AG04450 (cell line): ENCODE measurements around the gene NEURL4. TPM values are rescaled to one million over a fixed set of nuclear protein-coding genes. Genes with fewer than 3 reads are reported as not detected.
"Not testable (repeated sequence)": the region's sequence is repeated elsewhere in the genome, so short reads cannot be mapped to it uniquely, and the experiment has no call there.

Experiments used
- CTCF ChIA-PET: fragments of 300-600, 350-600 bp; formaldehyde crosslinking; extraction: SDS; loops from one replicate; lab custom pipeline; 2022; ENCODE audit warnings: antibody characterized with exemption, inconsistent platforms; lab: Charles Lee
- POLR2A ChIA-PET: fragments of 350-600 bp; formaldehyde crosslinking; extraction: SDS; loops from one replicate; lab custom pipeline; 2021; ENCODE audit warnings: antibody characterized with exemption, inconsistent platforms; lab: Yijun Ruan, JAX
- DNase-seq: peaks from one replicate; pipeline ENCODE4 v3.0.0-alpha.2; 2011; ENCODE audit warnings: low read depth, low spot score
- H3K27ac ChIP-seq: one replicate; pipeline ENCODE4 v1.5.1; 2012; ENCODE audit warnings: low read depth, low read length, control low read depth
- H3K27me3 ChIP-seq: one replicate; pipeline ENCODE4 v1.6.0; 2012; ENCODE audit warnings: low read length; ENCODE audit not compliant: control insufficient read depth, insufficient read depth
- H3K4me3 ChIP-seq: 2 replicates; pipeline ENCODE4 v1.5.1; 2011; ENCODE audit warnings: mild to moderate bottlenecking, low read depth, low read length, control low read depth
- H3K9me3 ChIP-seq: 2 replicates; pipeline ENCODE4 v1.5.1; 2012; ENCODE audit warnings: low read length; ENCODE audit not compliant: control insufficient read depth, insufficient read depth
- polyA minus RNA-seq: library from RNA; depleted of rRNA, polyadenylated mRNA; stranded (reverse); fragments of >200 nt; gene quantifications from 2 replicates; pipeline ENCODE4 v1.2.3, GENCODE V29; 2011; rRNA and poly(A)+ RNA removed
- polyA plus RNA-seq: library from polyadenylated mRNA; depleted of rRNA; stranded (reverse); fragments of >200 nt; gene quantifications from 2 replicates; pipeline ENCODE4 v1.2.3, GENCODE V29; 2011; rRNA removed
- TF ChIP-seq, protein P1 (sequence below): IDR thresholded peaks from 2 replicates; pipeline ENCODE4 v1.5.1; 2011; ENCODE audit warnings: low read depth, low read length, control low read depth, inconsistent platforms

NEURL4 gene
- polyA plus RNA-seq (7.3 and 9.6 TPM in 2 replicates), polyA minus RNA-seq (18.4 and 25.8 TPM in 2 replicates)

DNA sequence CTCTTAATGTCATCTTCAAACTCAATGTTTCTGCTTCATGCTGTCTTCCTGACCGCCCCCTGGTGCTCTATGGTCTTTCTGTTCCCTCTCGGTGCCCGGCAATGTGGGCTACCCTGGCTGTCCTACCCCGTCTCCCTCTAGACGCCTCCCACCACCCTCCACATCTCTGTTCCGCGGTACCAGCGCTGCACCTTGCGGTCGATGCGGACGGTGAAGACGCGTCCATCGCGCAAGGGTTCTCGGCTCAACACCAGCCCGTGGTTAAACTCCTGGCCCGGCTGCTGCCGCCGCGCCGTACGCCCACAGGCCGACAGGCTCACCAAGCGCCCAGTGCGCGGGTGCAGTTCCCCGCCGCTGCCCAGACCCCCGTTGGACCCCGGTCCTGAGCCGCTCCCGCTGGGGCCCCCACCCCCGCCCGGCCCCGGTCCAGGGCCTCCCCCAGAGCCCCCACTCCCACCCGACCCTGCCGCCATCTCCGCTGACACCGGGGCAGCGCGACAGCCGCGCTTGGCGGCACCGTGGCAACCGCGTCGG lies at the start of gene NEURL4:
Gene NEURL4 (minus strand): TSS at position 496 of the 534 bp plus-strand sequence. CDS start 23 bp downstream, at position 473.
- ChIA-PET CTCF (interaction anchor here (0.6 to 2.6 kb wide), 6 partner anchors 14 to 284 kb away, joined by 3 to 13 read pairs (median 4); partner anchors contain the start of genes SENP3 and SLC2A4), POLR2A (interaction anchor here (0.6 to 1.5 kb wide), 8 partner anchors 13 to 256 kb away, joined by 4 to 17 read pairs (median 6); partner anchors contain the start of genes GPS2, MPDU1 and TMEM256)
- TF ChIP-seq, protein P1, sequence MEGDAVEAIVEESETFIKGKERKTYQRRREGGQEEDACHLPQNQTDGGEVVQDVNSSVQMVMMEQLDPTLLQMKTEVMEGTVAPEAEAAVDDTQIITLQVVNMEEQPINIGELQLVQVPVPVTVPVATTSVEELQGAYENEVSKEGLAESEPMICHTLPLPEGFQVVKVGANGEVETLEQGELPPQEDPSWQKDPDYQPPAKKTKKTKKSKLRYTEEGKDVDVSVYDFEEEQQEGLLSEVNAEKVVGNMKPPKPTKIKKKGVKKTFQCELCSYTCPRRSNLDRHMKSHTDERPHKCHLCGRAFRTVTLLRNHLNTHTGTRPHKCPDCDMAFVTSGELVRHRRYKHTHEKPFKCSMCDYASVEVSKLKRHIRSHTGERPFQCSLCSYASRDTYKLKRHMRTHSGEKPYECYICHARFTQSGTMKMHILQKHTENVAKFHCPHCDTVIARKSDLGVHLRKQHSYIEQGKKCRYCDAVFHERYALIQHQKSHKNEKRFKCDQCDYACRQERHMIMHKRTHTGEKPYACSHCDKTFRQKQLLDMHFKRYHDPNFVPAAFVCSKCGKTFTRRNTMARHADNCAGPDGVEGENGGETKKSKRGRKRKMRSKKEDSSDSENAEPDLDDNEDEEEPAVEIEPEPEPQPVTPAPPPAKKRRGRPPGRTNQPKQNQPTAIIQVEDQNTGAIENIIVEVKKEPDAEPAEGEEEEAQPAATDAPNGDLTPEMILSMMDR = no peak; the same call in 1 of the 2 replicates
- peaks cover 4% of the 10 kb centered on the region for H3K27me3 ChIP-seq
- peak within 1 kb of the TSS; percentile 97 for H3K4me3 ChIP-seq
- no peaks in the 10 kb centered on the region; the same call in 1 of the 2 replicates for H3K9me3 ChIP-seq
- H3K27ac ChIP-seq = peak within 1 kb of the TSS; percentile 91
- DNase-seq = no peak

DNA sequence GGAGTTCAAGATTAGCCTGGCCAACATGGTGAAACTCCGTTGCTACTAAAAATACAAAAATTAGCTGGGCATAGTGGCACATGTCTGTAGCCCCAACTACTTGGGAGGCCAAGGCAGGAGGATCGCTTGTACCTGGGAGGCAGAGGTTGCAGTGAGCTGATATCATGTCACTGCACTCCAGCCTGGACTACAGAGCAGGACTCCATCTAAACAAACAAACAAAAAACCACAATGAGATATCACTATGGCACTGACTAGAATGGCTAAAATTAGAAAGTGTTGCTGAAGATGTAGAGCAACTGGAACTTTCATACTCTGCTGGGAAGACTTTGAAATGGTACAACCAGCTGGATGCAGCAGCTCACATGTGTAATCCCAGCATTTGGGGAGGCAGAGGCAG lies 45.2 kb upstream of the NEURL4 start:
- TF ChIP-seq, protein P1 = no peak
- Histone ChIP-seq H3K27ac (no peak overlapping the region), H3K27me3 (peaks cover 6% of the 10 kb centered on the region), H3K9me3 (no peaks in the 10 kb centered on the region; the same call in 1 of the 2 replicates), H3K4me3 (no peak overlapping the region)
- ChIA-PET POLR2A (no interaction called here), CTCF (no interaction called here)
- DNase-seq = no peak

DNA sequence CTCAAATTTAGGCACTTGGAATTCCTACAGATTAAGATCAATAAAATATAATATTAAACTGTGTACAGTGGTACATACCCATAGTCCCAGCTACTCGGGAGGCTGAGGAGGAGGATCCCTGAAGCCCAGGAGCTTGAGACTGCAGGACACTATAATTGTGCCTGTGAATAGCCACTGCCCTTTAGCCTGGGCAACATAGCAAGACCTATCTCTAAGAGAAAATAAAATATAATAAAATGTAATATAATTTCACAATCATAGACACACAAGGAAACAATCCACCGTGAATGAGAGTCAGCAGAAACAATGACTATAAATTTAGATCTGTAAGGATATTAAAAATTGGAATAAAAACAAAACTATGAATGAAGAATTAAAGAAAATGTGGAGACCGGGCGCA lies 41.7 kb upstream of the NEURL4 start:
- ChIA-PET POLR2A (interaction anchor here (0.8 kb wide), 1 partner anchor 33 kb away, joined by 3 read pairs; the partner anchor contains the start of gene TMEM256), CTCF (interaction anchor here (0.6 to 2.4 kb wide), 2 partner anchors 15 to 204 kb away, joined by 6 to 9 read pairs; no protein-coding TSS in a partner anchor)
- Histone ChIP-seq H3K27ac (no peak overlapping the region), H3K27me3 (peaks cover 14% of the 10 kb centered on the region), H3K4me3 (no peak overlapping the region), H3K9me3 (no peaks in the 10 kb centered on the region)
- TF ChIP-seq, protein P1 = no peak
- no peak for DNase-seq

DNA sequence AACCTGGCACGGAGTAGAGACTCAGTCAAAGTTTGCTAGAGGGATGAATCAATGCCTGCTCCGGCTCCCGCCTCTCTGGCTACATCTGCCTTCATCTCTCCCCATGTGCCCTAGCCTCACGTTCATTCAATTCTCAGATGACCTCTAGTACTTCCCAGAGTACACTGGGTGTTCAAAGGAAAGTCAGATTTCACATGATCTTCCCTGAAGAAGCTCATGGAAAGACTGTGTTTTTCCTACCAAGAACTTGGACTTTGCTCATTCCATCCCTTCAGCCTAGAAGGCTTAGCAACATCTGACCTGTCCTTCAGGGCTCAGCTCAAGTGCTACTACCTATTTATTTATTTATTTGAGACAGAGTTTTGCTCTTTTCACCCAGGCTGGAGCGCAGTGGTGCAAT lies 40.7 kb upstream of the NEURL4 start:
- no peak overlapping the region for H3K27ac ChIP-seq
- ChIA-PET CTCF (interaction anchor here (2.4 kb wide), 1 partner anchor 14 kb away, joined by 9 read pairs; no protein-coding TSS in a partner anchor), POLR2A (no interaction called here)
- no peak overlapping the region for H3K4me3 ChIP-seq
- peaks cover 14% of the 10 kb centered on the region for H3K27me3 ChIP-seq
- TF ChIP-seq, protein P1 = no peak
- DNase-seq = no peak
- H3K9me3 ChIP-seq = no peaks in the 10 kb centered on the region

DNA sequence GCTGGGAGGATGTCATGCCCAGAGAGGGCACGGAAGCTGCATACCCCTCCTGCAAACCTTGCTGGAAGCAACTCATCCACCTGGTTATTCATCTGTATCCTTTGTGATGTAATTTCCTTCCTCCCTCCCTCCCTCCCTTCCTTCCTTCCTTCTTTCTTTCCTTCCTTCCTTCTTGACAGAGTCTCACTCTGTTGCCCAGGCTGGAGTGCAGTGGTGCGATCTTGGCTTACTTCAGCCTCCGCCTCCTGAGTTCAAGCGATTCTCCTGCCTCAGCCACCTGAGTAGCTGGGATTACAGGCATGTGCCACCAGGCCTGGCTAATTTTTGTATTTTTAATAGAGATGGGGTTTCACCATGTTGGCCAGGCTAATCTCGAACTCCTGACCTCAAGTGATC lies 39.5 kb upstream of the NEURL4 start:
- POLR2A ChIA-PET, H3K4me3 ChIP-seq, DNase-seq, H3K9me3 ChIP-seq, H3K27ac ChIP-seq: not testable (repeated sequence)
- peaks cover 14% of the 10 kb centered on the region for H3K27me3 ChIP-seq
- CTCF ChIA-PET = interaction anchor here (2.4 kb wide), 1 partner anchor 12 kb away, joined by 9 read pairs; no protein-coding TSS in a partner anchor
